H1 (cell line): ENCODE measurements around the gene PPP1R1C. TPM values are rescaled to one million over a fixed set of nuclear protein-coding genes. Genes with fewer than 3 reads are reported as not detected.

Source experiments
- EGR1 ChIP-seq: IDR thresholded peaks from 2 replicates; pipeline ENCODE4 v1.6.1; 2011; ENCODE audit warnings: low read depth, low read length, borderline replicate concordance
- EP300 ChIP-seq, 2 experiments: IDR thresholded peaks; 1 replicate in 1 of 2; 2 replicates in 1 of 2; pipeline ENCODE4 v1.6.1; 2011 to 2012; ENCODE audit warnings: low read depth in 2 of 2, low read length in 2 of 2, mild to moderate bottlenecking in 2 of 2, borderline replicate concordance in 1 of 2, inconsistent platforms in 1 of 2, moderate library complexity in 1 of 2
- EZH2 ChIP-seq: fragments of 200-600 bp; sonication (generic); IDR thresholded peaks from 2 replicates; pipeline ENCODE4 v1.7.1; 2012; ENCODE audit warnings: low read depth, mild to moderate bottlenecking, moderate library complexity, low read length, inconsistent platforms; ENCODE audit not compliant: severe bottlenecking
- KDM4A ChIP-seq: IDR thresholded peaks from one replicate; pipeline ENCODE4 v1.7.1; 2012; ENCODE audit warnings: low read depth, mild to moderate bottlenecking, moderate library complexity, low read length, inconsistent platforms; ENCODE audit not compliant: severe bottlenecking
- PHF8 ChIP-seq: fragments of 200-600 bp; sonication (generic); conservative IDR thresholded peaks from 2 replicates; pipeline ENCODE4 v1.7.1; 2012; ENCODE audit warnings: low read depth, mild to moderate bottlenecking, inconsistent platforms, low read length, moderate library complexity
- SAP30 ChIP-seq: fragments of 300-600 bp; sonication (generic); IDR thresholded peaks from 2 replicates; pipeline ENCODE4 v1.7.1; 2012; ENCODE audit warnings: low read length, moderate library complexity, mild to moderate bottlenecking, inconsistent platforms; ENCODE audit not compliant: insufficient read depth, insufficient replicate concordance
- SIRT6 ChIP-seq: IDR thresholded peaks from one replicate; pipeline ENCODE4 v1.7.1; 2012; ENCODE audit warnings: low read length, inconsistent platforms
- SUZ12 ChIP-seq: fragments of 200-600 bp; sonication (generic); IDR thresholded peaks from 2 replicates; pipeline ENCODE4 v1.6.1; 2012; ENCODE audit warnings: mild to moderate bottlenecking, inconsistent platforms, low read length, moderate library complexity, mixed read lengths
- polyA plus RNA-seq, 7 experiments: library from polyadenylated mRNA; depleted of rRNA in 3 of 7; stranded (reverse) in 5 of 7; unstranded in 2 of 7; fragments of >200 nt in 5 of 7; fragments of 200-250 nt in 2 of 7; gene quantifications; 1 replicate in 5 of 7; 2 replicates in 1 of 7; 4 replicates in 1 of 7; pipeline versions ENCODE4 v1.2.1 to v1.2.3, GENCODE V29; 2011 to 2013; ENCODE audit warnings: missing spikeins in 2 of 7, mixed read lengths in 2 of 7
- total RNA-seq: library from RNA; stranded (reverse); fragmentation: NEBNext Ultra II Directional; extraction: Animal tissue kit (Norgen Biotek cat#: 25700); gene quantifications from 2 replicates; pipeline ENCODE4 v1.2.1, GENCODE V29; 2021
- TF ChIP-seq, protein P1 (sequence below): fragments of 300-600 bp; sonication (generic); IDR thresholded peaks from 2 replicates; pipeline ENCODE4 v1.7.1; 2012; ENCODE audit warnings: low read length, moderate library complexity, mild to moderate bottlenecking, inconsistent platforms; ENCODE audit not compliant: insufficient replicate concordance

The PPP1R1C gene
- total and polyA plus RNA-seq, 2 of the 8 experiments (the other 6 are each of a cell fraction or from before 2014, with no cell fraction given): 1.3 to 5.3 TPM

GRCh38 chr2:181957668-181958067 lies 28.0 kb upstream of the PPP1R1C start (continued):
- TF ChIP-seq, protein P1, sequence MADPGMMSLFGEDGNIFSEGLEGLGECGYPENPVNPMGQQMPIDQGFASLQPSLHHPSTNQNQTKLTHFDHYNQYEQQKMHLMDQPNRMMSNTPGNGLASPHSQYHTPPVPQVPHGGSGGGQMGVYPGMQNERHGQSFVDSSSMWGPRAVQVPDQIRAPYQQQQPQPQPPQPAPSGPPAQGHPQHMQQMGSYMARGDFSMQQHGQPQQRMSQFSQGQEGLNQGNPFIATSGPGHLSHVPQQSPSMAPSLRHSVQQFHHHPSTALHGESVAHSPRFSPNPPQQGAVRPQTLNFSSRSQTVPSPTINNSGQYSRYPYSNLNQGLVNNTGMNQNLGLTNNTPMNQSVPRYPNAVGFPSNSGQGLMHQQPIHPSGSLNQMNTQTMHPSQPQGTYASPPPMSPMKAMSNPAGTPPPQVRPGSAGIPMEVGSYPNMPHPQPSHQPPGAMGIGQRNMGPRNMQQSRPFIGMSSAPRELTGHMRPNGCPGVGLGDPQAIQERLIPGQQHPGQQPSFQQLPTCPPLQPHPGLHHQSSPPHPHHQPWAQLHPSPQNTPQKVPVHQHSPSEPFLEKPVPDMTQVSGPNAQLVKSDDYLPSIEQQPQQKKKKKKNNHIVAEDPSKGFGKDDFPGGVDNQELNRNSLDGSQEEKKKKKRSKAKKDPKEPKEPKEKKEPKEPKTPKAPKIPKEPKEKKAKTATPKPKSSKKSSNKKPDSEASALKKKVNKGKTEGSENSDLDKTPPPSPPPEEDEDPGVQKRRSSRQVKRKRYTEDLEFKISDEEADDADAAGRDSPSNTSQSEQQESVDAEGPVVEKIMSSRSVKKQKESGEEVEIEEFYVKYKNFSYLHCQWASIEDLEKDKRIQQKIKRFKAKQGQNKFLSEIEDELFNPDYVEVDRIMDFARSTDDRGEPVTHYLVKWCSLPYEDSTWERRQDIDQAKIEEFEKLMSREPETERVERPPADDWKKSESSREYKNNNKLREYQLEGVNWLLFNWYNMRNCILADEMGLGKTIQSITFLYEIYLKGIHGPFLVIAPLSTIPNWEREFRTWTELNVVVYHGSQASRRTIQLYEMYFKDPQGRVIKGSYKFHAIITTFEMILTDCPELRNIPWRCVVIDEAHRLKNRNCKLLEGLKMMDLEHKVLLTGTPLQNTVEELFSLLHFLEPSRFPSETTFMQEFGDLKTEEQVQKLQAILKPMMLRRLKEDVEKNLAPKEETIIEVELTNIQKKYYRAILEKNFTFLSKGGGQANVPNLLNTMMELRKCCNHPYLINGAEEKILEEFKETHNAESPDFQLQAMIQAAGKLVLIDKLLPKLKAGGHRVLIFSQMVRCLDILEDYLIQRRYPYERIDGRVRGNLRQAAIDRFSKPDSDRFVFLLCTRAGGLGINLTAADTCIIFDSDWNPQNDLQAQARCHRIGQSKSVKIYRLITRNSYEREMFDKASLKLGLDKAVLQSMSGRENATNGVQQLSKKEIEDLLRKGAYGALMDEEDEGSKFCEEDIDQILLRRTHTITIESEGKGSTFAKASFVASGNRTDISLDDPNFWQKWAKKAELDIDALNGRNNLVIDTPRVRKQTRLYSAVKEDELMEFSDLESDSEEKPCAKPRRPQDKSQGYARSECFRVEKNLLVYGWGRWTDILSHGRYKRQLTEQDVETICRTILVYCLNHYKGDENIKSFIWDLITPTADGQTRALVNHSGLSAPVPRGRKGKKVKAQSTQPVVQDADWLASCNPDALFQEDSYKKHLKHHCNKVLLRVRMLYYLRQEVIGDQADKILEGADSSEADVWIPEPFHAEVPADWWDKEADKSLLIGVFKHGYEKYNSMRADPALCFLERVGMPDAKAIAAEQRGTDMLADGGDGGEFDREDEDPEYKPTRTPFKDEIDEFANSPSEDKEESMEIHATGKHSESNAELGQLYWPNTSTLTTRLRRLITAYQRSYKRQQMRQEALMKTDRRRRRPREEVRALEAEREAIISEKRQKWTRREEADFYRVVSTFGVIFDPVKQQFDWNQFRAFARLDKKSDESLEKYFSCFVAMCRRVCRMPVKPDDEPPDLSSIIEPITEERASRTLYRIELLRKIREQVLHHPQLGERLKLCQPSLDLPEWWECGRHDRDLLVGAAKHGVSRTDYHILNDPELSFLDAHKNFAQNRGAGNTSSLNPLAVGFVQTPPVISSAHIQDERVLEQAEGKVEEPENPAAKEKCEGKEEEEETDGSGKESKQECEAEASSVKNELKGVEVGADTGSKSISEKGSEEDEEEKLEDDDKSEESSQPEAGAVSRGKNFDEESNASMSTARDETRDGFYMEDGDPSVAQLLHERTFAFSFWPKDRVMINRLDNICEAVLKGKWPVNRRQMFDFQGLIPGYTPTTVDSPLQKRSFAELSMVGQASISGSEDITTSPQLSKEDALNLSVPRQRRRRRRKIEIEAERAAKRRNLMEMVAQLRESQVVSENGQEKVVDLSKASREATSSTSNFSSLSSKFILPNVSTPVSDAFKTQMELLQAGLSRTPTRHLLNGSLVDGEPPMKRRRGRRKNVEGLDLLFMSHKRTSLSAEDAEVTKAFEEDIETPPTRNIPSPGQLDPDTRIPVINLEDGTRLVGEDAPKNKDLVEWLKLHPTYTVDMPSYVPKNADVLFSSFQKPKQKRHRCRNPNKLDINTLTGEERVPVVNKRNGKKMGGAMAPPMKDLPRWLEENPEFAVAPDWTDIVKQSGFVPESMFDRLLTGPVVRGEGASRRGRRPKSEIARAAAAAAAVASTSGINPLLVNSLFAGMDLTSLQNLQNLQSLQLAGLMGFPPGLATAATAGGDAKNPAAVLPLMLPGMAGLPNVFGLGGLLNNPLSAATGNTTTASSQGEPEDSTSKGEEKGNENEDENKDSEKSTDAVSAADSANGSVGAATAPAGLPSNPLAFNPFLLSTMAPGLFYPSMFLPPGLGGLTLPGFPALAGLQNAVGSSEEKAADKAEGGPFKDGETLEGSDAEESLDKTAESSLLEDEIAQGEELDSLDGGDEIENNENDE: no peak
- TF ChIP-seq PHF8 (no peak), KDM4A (no peak), SUZ12 (no peak), SIRT6 (no peak), SAP30 (no peak), EZH2 (no peak), EGR1 (no peak), EP300 (IDR thresholded peaks at IDR 0.05; ENCODE audit: borderline replicate concordance in 1 of 2, low read depth in 2 of 2, low read length in 2 of 2) (no peak)
